ENCODE data around the gene KIRREL3. TPM values are rescaled to one million over a fixed set of nuclear protein-coding genes. Genes with fewer than 3 reads are reported as not detected.

The KIRREL3 gene
- total and polyA plus RNA-seq, 9 donors: 0.25 to 5.3 (median 0.48) TPM

DNA sequence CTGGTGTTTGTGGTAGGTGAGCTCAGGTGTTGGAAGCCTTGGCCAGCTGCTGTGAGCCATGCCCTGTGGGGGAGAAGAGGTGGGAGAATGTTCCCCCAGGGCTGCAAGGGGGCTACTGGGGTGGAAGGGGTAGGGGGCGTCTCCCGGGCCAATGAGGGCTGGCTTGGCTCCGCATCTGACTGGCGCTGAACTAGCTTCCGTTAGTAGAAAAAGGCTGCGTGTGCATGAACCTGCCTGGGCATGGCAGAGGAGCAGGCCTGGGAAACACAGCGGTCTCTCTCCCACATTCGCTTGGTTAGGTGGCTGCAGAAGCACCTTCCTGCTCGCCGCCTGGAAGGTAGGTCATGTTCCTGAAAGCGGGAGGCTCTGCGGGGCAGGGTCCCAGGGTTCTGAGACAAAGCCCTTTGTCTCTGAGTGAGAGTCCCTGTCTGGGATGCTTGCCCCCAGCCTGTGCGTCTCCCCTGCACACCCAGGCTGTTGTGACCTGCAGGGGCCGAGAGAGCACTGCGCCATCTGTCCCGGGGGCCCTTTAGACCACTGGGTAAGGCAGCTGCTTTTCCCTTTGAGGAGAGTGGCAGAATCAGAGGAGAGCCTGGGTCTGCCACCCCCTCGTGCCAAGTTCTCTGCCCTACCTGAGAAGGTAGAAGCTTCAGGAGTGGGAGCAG, 466.3 kb downstream of the KIRREL3 start:
- no peak for DNase-seq
- WGBS, 3 donors: 83 to 87% (median 86%) methylated on average over 17 of the region's 17 CpGs

DNA sequence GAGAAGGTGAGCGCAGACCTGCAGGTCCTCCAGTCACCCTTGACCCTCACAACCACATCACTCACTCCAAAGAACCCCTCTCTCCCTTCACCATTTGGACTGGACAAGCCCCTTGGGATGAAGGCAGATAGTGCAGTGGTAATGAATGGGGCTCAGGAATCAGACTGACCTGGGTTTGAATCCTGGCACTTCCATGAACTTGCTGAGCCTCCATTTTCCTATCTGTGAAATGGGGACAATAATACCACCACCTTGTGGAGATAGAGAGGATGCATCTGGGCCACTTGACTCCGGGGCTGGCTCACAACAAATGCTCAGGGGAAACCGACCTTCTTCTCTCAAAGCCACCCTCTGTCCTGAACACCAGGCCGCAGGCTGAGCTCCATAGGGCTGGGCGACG, 467.0 kb downstream of the KIRREL3 start:
- Histone ChIP-seq H3K4me1 (ENCODE audit: insufficient read depth) (no peaks in the 10 kb centered on the region), H3K27ac (no peak overlapping the region), H3K36me3 (no peaks in the 10 kb centered on the region), H3K4me3 (no peak overlapping the region), H3K27me3 (no peaks in the 10 kb centered on the region), H3K9me3 (no peaks in the 10 kb centered on the region)
- intact Hi-C loops (cut with DNase I): no loop called here
- 75 to 92% (median 76%) methylated on average over 6 of the region's 6 CpGs for WGBS, 3 donors
- TF ChIP-seq POLR2A (IDR thresholded peaks at IDR 0.05) (no peak), EP300 (IDR thresholded peaks at IDR 0.05) (no peak)
- TF ChIP-seq, protein P1, sequence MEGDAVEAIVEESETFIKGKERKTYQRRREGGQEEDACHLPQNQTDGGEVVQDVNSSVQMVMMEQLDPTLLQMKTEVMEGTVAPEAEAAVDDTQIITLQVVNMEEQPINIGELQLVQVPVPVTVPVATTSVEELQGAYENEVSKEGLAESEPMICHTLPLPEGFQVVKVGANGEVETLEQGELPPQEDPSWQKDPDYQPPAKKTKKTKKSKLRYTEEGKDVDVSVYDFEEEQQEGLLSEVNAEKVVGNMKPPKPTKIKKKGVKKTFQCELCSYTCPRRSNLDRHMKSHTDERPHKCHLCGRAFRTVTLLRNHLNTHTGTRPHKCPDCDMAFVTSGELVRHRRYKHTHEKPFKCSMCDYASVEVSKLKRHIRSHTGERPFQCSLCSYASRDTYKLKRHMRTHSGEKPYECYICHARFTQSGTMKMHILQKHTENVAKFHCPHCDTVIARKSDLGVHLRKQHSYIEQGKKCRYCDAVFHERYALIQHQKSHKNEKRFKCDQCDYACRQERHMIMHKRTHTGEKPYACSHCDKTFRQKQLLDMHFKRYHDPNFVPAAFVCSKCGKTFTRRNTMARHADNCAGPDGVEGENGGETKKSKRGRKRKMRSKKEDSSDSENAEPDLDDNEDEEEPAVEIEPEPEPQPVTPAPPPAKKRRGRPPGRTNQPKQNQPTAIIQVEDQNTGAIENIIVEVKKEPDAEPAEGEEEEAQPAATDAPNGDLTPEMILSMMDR (IDR thresholded peaks at IDR 0.05): no peak
- DNase-seq: no peak

More for the DNA sequence above, 466.3 kb downstream of the KIRREL3 start:
- TF ChIP-seq, protein P1 (IDR thresholded peaks at IDR 0.05): no peak
- Histone ChIP-seq H3K9me3 (no peaks in the 10 kb centered on the region), H3K27ac (no peak overlapping the region), H3K4me1 (ENCODE audit: insufficient read depth) (no peaks in the 10 kb centered on the region), H3K36me3 (no peaks in the 10 kb centered on the region), H3K4me3 (no peak overlapping the region), H3K27me3 (no peaks in the 10 kb centered on the region)
- intact Hi-C loops (cut with DNase I): no loop called here

DNA sequence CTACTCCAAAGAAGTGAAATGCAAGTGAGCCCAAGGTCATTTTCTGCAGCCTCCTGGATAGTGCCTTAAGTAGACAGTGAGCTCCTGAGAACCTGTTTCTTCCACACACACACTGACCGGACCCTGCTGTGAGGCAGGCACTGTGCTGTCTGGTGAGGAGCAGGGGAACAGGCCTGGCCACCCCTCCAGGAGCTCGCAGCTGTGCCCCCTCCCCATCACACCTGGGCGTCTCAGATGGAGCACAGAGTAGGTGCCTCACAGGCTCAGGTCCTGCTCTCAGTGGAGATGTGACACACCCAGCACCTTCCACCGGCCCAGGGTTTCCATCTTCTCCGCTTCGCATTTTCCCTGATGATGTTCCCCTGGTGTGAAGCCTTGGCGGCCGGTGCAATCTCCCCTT, 470.2 kb downstream of the KIRREL3 start:
- 91 to 95% (median 92%) methylated on average over 8 of the region's 8 CpGs for WGBS, 3 donors
- Histone ChIP-seq H3K27me3 (no peaks in the 10 kb centered on the region), H3K36me3 (no peaks in the 10 kb centered on the region), H3K9me3 (no peaks in the 10 kb centered on the region), H3K4me3 (no peak overlapping the region), H3K4me1 (ENCODE audit: insufficient read depth) (no peaks in the 10 kb centered on the region), H3K27ac (no peak overlapping the region)
- intact Hi-C loops (cut with DNase I): no loop called here
- DNase-seq: no peak
- TF ChIP-seq POLR2A (IDR thresholded peaks at IDR 0.05) (no peak), EP300 (IDR thresholded peaks at IDR 0.05) (no peak)
- TF ChIP-seq, protein P1 (IDR thresholded peaks at IDR 0.05): no peak

DNA sequence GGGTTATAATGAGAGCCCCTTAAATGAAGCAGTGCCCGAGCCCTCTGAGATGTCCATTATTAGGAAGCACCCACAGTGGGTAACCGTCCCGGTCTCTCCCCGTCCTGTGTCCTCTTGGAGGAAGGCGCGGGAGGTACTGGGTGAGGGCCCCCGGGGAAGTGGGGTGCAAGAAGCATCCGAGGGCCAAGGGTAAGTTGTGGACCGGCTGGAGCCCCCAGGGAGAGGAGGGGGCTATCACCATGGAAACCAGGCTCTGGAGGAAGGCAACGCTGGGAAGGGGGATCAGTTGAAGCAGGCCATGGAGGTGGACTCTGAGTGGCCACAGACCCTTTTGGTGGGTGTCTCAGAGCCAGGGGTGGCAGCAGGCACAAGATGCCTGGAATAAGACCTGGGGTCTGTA, 471.5 kb downstream of the KIRREL3 start:
- DNase-seq: no peak
- no peaks in the 10 kb centered on the region for H3K27me3 ChIP-seq
- no peaks in the 10 kb centered on the region for H3K9me3 ChIP-seq
- H3K36me3 ChIP-seq: no peaks in the 10 kb centered on the region
- intact Hi-C loops (cut with DNase I): no loop called here
- no peak overlapping the region for H3K4me3 ChIP-seq
- no peak for TF ChIP-seq POLR2A (IDR thresholded peaks at IDR 0.05)
- WGBS, 3 donors: 56 to 69% (median 59%) methylated on average over 10 of the region's 10 CpGs
- H3K27ac ChIP-seq: no peak overlapping the region
- H3K4me1 ChIP-seq (ENCODE audit: insufficient read depth): no peaks in the 10 kb centered on the region

DNA sequence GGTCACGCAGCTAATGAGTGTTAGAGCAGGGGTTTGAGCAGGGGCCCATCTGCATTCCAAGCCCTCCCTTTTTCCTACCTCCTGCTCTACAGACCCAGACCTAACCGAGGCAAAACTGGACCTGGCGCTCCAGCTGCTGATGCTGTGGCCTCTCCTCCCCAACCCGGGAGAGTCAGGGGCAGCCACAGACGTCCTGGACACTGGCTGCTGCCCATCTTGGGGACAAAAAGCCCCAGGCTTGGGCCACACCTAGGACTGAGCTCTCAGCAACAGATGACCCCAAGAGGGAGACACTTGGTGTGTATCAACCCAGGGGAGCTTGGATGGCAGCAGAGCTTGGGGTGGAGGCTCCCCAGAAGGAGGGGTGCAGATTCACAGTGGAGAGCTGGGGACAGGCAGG, 472.5 kb downstream of the KIRREL3 start:
- Histone ChIP-seq H3K36me3 (no peaks in the 10 kb centered on the region), H3K9me3 (no peaks in the 10 kb centered on the region), H3K4me3 (no peak overlapping the region), H3K4me1 (ENCODE audit: insufficient read depth) (no peaks in the 10 kb centered on the region), H3K27ac (no peak overlapping the region), H3K27me3 (no peaks in the 10 kb centered on the region)
- DNase-seq: no peak
- intact Hi-C loops (cut with DNase I): no loop called here
- TF ChIP-seq EP300 (IDR thresholded peaks at IDR 0.05) (no peak), POLR2A (IDR thresholded peaks at IDR 0.05) (no peak)
- TF ChIP-seq, protein P1 (IDR thresholded peaks at IDR 0.05): no peak
- 38 to 46% (median 41%) methylated on average over 5 of the region's 5 CpGs for WGBS, 3 donors

All from ovary (tissue), 9 donors.